Suprapubic skin (tissue), 3 donors: ENCODE results near the gene RAB20.

Source experiments
- CTCF ChIP-seq, 2 donors: fragments of 200-600 bp in 1 of 2; fragments of 450-650 bp in 1 of 2; sonication (generic) in 1 of 2; IDR thresholded peaks; one replicate each; pipeline ENCODE4 v1.5.1; 2016 to 2019; ENCODE audit warnings: antibody characterized with exemption in 2 of 2, mild to moderate bottlenecking in 1 of 2, moderate library complexity in 1 of 2
- POLR2A ChIP-seq, 2 donors: fragments of 450-650 bp; IDR thresholded peaks; one replicate each; pipeline ENCODE4 v1.6.1; 2017; ENCODE audit warnings: antibody characterized with exemption in 2 of 2, mild to moderate bottlenecking in 2 of 2, moderate library complexity in 2 of 2

- no peak for TF ChIP-seq POLR2A (IDR thresholded peaks at IDR 0.05)
- no peak for TF ChIP-seq CTCF (IDR thresholded peaks at IDR 0.05)
These were observed 1.5 kb downstream of the RAB20 start for GRCh38 chr13:110559986-110560385.
